Esophagus squamous epithelium (tissue), 5 donors: ENCODE results near the gene SMAD1. TPM values are rescaled to one million over a fixed set of nuclear protein-coding genes. Genes with fewer than 3 reads are reported as not detected.
"Not testable (repeated sequence)": the region's sequence is repeated elsewhere in the genome, so short reads cannot be mapped to it uniquely, and the experiment has no call there.

Experiments used
- DNase-seq: peaks from one replicate; lab custom pipeline; 2025; lab: John Stamatoyannopoulos, UW
- H3K27ac ChIP-seq, 4 donors: fragments of 200-600 bp; sonication (generic); one replicate each; pipeline ENCODE4 v1.5.1; 2016 to 2019; ENCODE audit warnings: mild to moderate bottlenecking in 1 of 4
- H3K27me3 ChIP-seq, 4 donors: fragments of 200-600 bp; sonication (generic); 1 replicate in 3 of 4; 2 replicates in 1 of 4; pipeline versions ENCODE4 v1.5.1 to v1.6.0; 2017 to 2021; ENCODE audit warnings: antibody characterized with exemption in 1 of 4
- H3K36me3 ChIP-seq, 3 donors: fragments of 200-600 bp; sonication (generic); one replicate each; pipeline ENCODE4 v1.5.1; 2016 to 2019
- H3K4me1 ChIP-seq, 3 donors: fragments of 200-600 bp; sonication (generic); one replicate each; pipeline ENCODE4 v1.5.1; 2017 to 2019
- H3K4me3 ChIP-seq, 4 donors: fragments of 200-600 bp; sonication (generic); 1 replicate in 3 of 4; 2 replicates in 1 of 4; pipeline ENCODE4 v1.5.1; 2016 to 2019; ENCODE audit warnings: mild to moderate bottlenecking in 2 of 4, moderate library complexity in 1 of 4
- H3K9me3 ChIP-seq, 3 donors: fragments of 200-600 bp; sonication (generic); one replicate each; pipeline ENCODE4 v1.5.1; 2016 to 2019
- CTCF ChIP-seq, 6 experiments: fragments of 450-650 bp in 4 of 6; fragments of 200-600 bp in 2 of 6; sonication (generic) in 2 of 6; IDR thresholded peaks; one replicate each; pipeline ENCODE4 v1.5.1; 2016 to 2019; ENCODE audit warnings: antibody characterized with exemption in 6 of 6, mild to moderate bottlenecking in 4 of 6, moderate library complexity in 4 of 6
- POLR2A ChIP-seq, 4 donors: fragments of 450-650 bp; IDR thresholded peaks; one replicate each; pipeline ENCODE4 v1.6.1; 2017; ENCODE audit warnings: antibody characterized with exemption in 4 of 4, mild to moderate bottlenecking in 4 of 4, moderate library complexity in 3 of 4
- WGBS, 2 donors: methylation state at CpG; one replicate each; pipeline ENCODE4 v1.1.5; 2018; 5-methylcytosine and 5-hydroxymethylcytosine counted together
- intact Hi-C: fragments of 100-400 bp; cut with DNase I; formaldehyde crosslinking; loops from one replicate; pipeline ENCODE4 v1.15.0; 2022
- total RNA-seq, 4 donors: library from RNA; depleted of rRNA; stranded (reverse); fragments of >200 nt; gene quantifications; one replicate each; pipeline ENCODE4 v1.1.0, GENCODE V29; 2016
- donor health status: DM: yes; HTN: yes; CAD: no.

The SMAD1 gene
- total RNA-seq, 4 donors from 2014 or later, result 17.2 to 38.1 (median 26.8) TPM

GRCh38 chr4:145531859-145532258 lies 50.2 kb downstream of the SMAD1 start:
- Histone ChIP-seq H3K4me1 (peaks cover 0 to 45% (median 8%) of the 10 kb centered on the region in 3 donors), H3K27ac (no peak overlapping the region), H3K4me3 (no peak overlapping the region), H3K9me3 (no peaks in the 10 kb centered on the region), H3K36me3 (no peaks in the 10 kb centered on the region), H3K27me3 (no peaks in the 10 kb centered on the region)
- no peak for DNase-seq
- intact Hi-C loops, result no loop called here
- WGBS, 2 donors, result 72 to 79% methylated on average over 5 of the region's 5 CpGs
- TF ChIP-seq POLR2A (IDR thresholded peaks at IDR 0.05) (no peak), CTCF (IDR thresholded peaks at IDR 0.05) (no peak)

GRCh38 chr4:145533001-145533400 lies 51.3 kb downstream of the SMAD1 start:
- intact Hi-C loops, result no loop called here
- peaks cover 0 to 45% (median 8%) of the 10 kb centered on the region in 3 donors for H3K4me1 ChIP-seq
- TF ChIP-seq POLR2A (IDR thresholded peaks at IDR 0.05), result no peak
- TF ChIP-seq CTCF (IDR thresholded peaks at IDR 0.05), result no peak
- no peaks in the 10 kb centered on the region for H3K36me3 ChIP-seq
- peak overlapping the region in 2 of 4 donors; percentile 18 to 28 for H3K27ac ChIP-seq
- no peaks in the 10 kb centered on the region for H3K9me3 ChIP-seq
- H3K27me3 ChIP-seq, result no peaks in the 10 kb centered on the region
- no peak for DNase-seq
- 47 to 66% methylated on average over 4 of the region's 4 CpGs for WGBS, 2 donors
- H3K4me3 ChIP-seq, result no peak overlapping the region

GRCh38 chr4:145533415-145533814 lies 51.8 kb downstream of the SMAD1 start:
- H3K27me3 ChIP-seq, intact Hi-C loops, H3K36me3 ChIP-seq, H3K4me3 ChIP-seq, DNase-seq, H3K9me3 ChIP-seq: not testable (repeated sequence)
- 89 to 94% methylated on average over 3 of the region's 3 CpGs for WGBS, 2 donors
- peaks cover 0 to 47% (median 8%) of the 10 kb centered on the region in 3 donors for H3K4me1 ChIP-seq
- H3K27ac ChIP-seq, result peak overlapping the region in 1 of 4 donors; percentile 28

DNA sequence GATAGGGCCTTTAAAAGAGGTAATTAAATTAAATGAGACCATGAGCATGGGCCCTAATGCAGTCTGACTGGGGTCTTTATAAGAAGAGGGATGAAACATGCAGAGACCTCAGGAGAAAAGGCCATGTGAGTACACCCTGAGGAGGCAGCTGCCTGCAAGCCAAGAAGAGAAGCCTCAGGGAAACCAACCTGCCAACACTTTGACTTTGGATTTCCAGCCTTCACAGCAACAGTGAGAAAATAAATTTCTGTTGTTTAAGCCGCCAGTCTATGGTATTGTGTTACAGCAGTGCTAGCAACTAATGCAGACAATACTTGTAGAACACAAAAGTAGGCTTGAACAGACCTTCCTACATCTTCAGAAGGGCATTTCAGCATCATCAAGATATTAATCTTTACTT lies 52.3 kb downstream of the SMAD1 start:
- Histone ChIP-seq H3K4me1 (peaks cover 0 to 47% (median 12%) of the 10 kb centered on the region in 3 donors), H3K4me3 (no peak overlapping the region), H3K27me3 (no peaks in the 10 kb centered on the region), H3K27ac (no peak overlapping the region), H3K9me3 (no peaks in the 10 kb centered on the region), H3K36me3 (no peaks in the 10 kb centered on the region)
- WGBS, 2 donors, result 93 to 100% methylated on average over 1 of the region's 1 CpG
- no peak for DNase-seq
- intact Hi-C loops, result no loop called here
- TF ChIP-seq POLR2A (IDR thresholded peaks at IDR 0.05) (no peak), CTCF (IDR thresholded peaks at IDR 0.05) (no peak)

DNA sequence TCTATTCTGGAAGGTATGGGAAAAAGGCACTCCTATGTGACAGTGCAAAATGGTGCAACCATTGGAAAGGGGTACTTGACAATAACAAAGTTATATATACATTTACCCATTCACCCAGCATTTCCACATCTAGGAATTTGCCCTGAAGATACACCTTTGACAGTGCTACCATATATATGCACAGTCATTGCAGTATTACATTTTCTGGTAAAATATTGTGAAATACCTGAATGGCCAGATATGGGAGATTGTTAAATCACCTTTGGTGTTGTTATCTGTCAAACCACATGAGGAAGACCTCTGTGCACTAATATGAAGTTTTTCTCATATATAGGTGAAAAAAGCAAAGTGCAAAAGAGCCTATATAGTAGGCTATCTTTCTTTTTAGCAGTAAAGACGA lies 53.5 kb downstream of the SMAD1 start:
- TF ChIP-seq CTCF (IDR thresholded peaks at IDR 0.05) (no peak), POLR2A (IDR thresholded peaks at IDR 0.05) (no peak)
- no peaks in the 10 kb centered on the region for H3K27me3 ChIP-seq
- 79 to 82% methylated on average over 1 of the region's 1 CpG for WGBS, 2 donors
- H3K36me3 ChIP-seq, result peaks cover 0 to 6% (median 0%) of the 10 kb centered on the region in 3 donors
- H3K4me1 ChIP-seq, result peaks cover 0 to 47% (median 12%) of the 10 kb centered on the region in 3 donors
- DNase-seq, result no peak
- H3K9me3 ChIP-seq, result no peaks in the 10 kb centered on the region
- no peak overlapping the region for H3K4me3 ChIP-seq
- H3K27ac ChIP-seq, result no peak overlapping the region
- intact Hi-C loops, result no loop called here

DNA sequence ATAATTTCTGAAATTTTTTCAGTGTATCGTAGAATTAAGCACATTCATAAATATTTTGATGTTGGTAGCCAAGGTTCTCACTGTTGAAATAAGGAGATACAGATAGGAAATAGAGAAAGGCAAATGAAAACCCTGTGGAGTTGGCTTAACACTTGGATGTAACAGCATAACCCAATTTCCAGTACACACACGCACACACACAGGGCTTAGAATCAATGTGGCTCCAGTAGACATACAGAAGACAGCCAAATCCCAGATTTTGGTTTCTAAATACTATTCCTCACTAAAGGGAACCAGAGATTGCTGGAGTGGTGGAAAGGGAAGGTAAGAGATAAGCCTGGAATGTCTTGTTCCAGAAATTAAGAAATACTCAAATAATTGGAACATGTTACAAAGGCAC lies 54.4 kb downstream of the SMAD1 start:
- Histone ChIP-seq H3K27ac (no peak overlapping the region), H3K27me3 (no peaks in the 10 kb centered on the region), H3K4me3 (no peak overlapping the region), H3K9me3 (no peaks in the 10 kb centered on the region), H3K36me3 (peaks cover 0 to 6% (median 0%) of the 10 kb centered on the region in 3 donors), H3K4me1 (peaks cover 0 to 44% (median 12%) of the 10 kb centered on the region in 3 donors)
- 92% methylated on average over 2 of the region's 2 CpGs for WGBS, 2 donors
- TF ChIP-seq CTCF (IDR thresholded peaks at IDR 0.05), result no peak
- TF ChIP-seq POLR2A (IDR thresholded peaks at IDR 0.05), result no peak
- no peak for DNase-seq
- intact Hi-C loops, result no loop called here
